ENCODE measurements around the gene CRIP1.

The CRIP1 gene

DNA sequence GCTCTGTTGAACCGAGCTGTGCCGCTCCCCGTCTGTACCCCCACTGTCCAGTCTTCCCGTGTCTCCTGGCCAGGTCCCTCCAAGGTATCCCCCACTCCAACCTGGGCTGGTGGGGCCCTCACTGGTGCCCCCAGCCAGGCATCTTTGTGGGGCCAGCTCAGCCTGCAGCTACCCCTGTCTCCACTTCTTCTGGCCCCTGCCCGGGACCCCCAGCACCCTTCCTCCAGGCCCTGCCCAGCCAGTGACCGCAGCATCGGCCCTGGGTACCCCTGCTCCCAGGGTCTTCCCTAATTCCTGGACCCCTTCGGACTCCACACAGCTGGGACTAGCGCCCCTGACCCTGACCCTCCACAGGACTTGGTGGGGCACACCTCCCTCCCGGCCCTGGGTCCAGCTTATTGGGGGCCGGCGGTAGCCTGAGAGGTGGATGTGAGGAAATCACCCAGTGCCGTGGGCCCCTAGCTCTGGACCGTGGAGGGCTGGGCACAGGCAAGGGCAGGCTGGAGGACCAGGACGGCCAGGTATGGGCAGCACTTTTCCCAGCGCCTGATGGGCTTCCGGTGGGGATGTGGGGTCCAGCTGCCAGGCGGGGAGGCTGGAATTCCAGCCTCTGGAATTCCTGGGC lies 4.1 kb upstream of the CRIP1 start:
- DNase-seq, result no peak

DNA sequence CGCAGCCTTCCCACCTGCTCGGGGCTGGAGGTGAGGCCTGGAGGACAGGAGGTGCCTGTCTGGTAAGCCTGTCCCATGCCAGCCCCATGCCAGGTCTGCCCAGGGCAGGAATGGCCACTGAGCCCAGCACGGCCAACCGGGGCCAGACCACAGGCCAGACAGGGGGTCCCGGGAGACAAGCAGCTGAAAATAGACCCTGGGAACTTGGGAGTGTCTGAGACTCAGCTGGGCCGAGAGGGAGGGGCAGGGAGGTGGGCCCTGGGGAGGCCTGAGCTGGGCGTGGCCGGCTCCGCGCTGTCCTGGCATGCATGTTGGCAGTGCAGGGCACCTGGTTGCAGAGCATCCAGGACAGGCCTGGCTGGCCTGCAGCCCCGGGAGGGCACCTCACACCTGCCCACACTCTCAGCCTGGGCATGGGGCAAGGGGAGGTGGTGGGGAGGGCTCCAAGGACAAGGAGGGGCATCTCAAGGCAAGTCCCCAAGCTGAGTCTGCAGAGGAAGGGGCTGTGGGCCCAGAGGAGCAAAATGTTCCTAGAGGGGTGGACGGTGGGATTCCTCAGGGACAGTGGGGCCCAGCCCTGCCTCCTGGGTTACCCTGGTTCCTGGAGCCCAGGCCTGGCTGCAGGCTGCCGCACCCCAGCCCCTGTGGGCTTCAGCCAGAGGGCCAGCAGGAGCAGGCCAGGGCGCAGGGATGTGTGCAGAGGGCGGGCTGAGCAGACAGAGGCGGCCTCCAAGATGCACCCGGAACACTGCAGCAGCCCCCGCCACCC lies 3.2 kb upstream of the CRIP1 start:
- no peak for DNase-seq

DNA sequence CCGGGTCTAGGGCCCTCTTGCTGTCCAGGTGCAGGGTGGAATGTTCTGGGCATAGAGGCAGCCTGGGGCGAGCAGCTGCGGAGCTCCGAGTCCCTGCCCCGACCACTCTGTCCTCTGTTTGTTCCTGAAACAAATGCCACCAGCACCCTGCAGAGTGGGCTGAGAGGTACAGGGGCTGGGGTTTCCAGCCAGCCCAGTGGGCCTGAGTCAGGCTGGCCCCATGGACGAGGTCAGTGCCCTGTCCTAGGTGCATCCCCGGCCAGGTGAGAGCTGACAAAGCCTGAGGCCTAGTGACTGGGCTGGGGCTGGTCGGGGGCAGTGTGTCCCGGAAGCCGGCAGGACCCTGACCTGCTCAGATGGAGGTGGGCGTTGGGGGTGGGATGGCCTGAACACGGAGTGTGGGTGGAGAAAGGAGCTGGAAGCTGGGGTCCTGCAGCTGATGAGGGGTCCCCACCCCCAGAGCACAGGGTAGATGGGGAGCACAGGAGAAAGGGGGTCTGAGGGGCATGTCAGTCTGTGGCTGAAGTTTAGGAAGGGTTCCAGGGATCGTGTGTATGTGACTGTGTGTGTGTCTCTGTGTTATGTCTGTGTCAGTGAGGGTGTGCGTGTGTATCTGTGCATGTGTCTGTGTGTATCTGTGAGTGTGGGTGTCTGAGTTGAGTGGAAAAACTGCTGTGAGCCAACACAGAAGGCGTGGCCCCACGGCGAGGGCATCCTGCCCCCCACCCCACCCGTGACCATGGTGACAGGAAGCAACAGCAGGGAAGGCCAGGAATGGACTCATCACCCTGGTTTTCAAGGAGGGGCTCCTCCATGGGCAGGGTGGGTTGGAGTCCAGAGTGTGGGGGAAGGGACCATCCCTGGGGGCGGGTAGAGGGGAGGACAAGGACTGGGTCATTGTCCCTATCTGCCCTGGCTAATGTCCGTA lies 2.4 kb upstream of the CRIP1 start:
- peak; percentile 37 for DNase-seq

DNA sequence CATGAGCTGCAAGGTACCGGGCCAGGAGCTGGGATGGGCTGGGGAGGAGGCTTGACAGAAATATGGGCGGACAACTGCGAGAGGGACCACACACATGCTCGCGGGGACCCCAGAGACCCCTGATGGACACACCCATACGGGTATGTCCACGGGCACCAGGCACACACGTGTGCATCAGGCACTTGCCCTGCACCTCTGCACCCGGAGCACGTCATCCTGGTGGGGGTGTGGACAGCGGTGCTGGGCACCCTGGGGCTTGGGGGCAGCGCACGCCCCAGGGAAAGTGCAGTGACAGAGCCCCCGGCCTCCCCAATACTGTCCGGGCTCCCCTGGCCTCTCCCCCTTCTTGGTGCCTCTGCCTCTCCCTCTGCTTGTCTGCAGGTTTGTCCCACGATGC lies 1.7 kb upstream of the CRIP1 start:
- DNase-seq, result no peak

DNA sequence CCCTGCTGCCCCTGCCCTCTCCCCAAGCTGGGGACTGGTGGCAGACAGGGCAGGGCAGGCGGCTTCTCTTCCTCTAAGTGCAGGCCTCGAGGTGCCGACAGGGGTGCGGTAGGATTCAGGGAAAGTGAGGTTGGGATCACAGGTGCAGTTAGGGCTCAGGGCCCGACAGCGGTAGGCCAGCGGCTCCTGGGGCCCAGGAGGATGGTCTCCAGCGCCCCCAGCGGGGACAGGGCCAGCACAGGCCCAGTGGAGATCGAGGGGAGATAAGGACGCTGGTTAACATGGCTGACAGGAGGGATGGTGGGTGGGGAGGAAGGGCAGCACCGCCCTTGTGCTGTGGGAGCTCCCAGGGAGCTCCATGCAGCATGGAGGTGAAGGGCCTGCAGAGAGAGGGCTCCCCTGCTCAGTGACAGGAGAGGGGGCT lies 935 bp upstream of the CRIP1 start:
- DNase-seq, result peak; percentile 42

DNA sequence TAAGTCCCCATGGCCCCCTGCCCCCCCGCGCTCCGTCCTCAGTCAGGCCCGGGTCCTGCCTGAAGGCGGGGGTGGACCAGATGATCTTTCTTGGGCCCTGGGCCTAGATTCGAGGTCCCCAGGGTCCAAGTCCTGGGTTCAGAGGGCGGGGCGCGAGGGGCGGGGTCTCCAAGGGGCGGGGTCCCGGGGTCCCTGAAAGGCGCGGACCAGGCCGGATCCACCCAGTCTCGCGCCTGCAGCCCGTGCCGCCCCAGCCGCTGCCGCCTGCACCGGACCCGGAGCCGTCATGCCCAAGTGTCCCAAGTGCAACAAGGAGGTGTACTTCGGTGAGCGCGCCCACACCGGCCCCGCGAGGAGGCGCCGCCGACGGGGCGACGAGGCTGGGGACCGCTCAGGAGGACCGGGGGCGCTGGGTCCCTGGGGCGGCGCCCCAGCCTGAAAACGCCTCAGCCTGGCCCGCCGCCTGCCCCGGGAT lies 325 bp downstream of the CRIP1 start:
- peak; percentile 49 for DNase-seq

DNA sequence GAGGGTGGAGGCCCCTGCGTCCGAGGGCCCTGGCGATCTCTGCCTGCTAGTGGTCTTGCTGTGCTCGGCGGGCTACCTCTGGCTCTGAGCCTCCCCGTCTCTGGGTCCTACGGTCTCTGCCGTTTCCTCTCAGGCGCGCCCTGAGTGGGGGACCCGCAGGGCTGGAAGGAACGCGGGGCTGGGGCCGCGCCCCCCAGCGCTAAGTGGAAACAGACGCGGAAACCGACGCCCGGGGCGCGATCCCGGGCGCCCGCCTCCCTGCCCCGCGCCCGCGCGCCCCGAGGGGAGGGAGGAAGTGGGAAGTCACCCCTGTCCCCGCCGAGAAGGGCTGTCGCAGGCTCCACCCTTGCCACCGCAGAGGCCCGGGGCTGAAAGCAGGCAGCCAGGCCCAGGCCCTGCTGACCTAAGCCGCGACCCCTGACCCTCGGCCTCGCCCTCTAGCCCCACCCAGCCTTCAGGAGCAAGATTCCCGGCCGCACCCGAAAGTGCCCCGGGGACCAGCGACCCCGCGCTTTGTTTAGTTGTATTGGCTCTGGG lies 831 bp downstream of the CRIP1 start:
- DNase-seq, result peak; percentile 61

DNA sequence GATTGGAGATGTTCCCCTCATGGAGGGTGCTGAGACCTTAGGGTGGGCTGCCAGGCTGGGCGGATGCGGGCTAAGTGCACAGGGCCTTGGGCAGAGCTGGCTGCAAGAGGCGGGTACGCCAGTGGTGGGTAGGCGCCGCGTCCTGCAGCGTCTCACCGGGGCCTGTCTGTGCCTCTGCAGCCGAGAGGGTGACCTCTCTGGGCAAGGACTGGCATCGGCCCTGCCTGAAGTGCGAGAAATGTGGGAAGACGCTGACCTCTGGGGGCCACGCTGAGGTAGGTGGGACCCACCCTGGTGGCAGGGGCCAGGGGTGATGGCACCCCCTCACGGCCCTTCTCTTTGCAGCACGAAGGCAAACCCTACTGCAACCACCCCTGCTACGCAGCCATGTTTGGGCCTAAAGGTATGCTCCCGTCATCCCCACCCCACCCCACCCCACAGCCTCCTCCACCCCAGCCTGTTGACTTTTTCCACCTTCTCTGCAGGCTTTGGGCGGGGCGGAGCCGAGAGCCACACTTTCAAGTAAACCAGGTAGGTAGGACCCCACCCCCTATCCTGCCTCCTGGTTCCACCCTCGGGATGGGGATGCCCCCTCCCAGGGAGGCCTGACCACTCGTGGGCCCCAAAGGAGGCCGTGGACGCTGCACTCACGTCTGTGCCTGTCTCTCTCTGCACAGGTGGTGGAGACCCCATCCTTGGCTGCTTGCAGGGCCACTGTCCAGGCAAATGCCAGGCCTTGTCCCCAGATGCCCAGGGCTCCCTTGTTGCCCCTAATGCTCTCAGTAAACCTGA lies 1.5 kb downstream of the CRIP1 start:
- DNase-seq, result no peak

DNA sequence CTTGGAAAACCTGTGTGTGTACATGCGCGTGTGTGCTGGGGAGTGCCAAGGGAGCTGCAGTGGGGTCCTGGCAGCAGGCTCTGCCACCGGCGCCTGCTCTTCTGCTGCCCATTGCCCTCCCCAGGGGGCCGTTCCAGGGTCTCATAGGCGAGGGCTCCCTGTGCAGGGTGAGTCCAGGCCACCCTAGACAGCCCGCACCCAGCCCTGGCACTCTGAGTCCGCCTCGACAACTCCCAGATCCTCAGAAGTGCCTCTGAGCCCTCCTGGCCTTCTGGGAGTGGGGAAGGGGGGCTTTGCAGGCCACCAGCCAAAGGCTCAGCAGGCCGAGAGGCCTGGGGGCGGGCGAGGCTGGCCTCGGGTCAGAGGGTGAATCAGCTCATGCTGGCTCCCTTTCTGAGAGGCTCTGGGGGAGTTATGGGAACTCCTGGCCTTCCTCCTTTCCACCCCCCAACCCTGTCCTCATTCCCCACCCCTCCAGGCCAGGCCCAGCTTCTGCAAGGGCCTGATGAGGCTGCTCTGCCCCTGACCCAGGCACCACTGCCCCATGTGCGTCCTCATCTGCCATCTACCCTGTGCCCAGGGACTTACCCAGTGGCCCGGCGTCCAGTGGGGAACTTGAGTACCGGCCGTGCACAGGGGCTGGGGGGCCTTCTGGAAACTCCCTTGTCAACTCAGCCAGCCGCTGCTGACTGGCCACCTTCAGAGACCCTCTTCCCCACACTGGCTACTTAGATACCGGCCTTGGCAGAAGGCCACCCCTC lies 2.3 kb downstream of the CRIP1 start:
- no peak for DNase-seq

DNA sequence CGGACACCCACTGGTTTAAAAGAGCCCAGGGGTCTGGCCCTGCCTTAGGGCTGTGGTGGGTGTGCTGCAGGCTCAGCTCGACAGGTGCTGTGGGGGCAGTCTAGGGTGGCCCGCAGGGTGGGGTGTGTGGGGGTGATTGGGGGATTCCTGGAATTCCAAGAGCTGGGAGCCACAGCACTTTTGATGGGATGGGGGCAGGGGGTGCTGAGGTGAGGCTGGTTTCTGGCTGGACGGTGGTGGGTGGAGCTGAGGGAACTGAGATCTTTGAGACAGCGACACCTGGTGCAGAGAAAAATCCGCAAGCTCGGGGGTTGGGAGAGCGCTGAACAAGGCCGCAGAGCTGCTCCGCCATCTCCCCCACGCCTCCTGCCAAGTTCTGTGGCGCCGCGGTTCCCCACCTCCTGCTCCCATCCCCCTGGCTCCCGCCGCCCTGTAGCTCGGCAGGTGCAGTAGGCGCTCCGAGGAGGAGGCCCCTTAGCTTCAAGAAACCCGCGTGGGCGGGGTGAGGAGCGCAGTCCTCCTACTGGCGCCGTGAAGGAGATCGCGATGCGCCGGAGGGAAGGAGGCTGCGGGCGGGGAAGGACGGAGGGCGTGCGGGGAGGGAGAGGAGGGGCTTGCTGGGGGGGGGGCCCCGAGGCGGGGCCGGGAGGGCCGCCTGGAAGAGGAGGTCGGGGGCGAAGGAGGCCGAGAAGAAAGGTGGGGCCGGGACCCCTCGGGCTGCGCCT lies 3.0 kb downstream of the CRIP1 start:
- peak; percentile 83 for DNase-seq

DNA sequence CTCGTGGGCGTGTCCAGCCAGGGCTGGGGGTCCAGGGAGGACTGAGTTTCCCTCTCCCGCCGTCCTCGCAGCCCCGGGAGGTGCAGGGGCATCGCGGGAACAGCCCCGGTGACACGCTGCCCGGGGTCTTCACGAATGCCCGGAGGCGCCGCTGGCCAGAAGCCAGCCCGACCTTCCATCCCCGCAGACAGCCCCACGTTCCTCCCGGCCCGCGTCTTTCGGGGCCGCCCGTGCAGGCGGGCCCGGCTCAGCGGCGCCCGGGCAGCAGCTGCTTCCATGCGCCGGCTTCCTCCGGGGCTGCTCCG lies 3.5 kb downstream of the CRIP1 start:
- DNase-seq, result no peak

DNA sequence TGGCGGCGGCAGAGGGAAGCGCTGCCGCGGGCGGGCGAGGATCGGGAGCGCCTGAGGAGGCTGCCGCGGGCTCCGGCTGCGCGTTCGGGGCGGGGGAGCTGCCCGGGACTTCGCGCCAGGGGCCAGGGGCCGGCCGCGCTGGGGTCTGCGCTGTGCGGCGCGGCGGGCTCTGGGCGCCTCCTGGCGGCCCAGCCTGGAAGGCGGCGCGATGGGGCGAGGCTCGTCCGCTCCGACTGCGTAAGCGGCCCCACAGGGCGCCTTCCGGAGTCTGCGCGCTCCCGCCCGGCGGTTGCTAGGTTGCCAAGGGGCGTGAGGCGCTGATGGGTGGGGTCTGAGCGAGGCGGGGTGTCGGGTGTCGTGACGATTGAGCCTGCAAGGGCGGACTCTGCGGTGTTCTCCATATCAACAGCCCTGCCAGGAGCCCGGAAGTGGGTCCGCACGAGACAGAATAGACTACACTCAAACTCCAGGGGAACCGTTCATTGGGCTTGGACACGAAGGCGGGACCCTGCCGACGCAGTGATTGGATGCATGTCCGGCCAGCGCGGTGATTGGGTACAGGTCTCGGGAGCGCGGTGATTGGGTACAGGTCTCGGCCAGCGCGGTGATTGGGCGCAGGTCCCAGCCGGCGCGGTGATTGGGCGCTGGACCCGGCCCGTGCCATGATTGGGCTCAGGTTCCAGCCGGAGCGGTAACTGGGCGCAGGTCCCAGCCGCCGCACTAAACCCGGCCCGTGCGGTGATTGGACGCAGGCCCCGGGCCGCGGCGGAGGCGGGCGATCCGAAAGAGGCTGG lies 4.1 kb downstream of the CRIP1 start, which contains the start of gene TEDC1:
Gene TEDC1 (plus strand): TSS at position 675 of the 794 bp plus-strand sequence. CDS start 130 bp downstream, outside the sequence.
- peak; percentile 98 for DNase-seq

DNA sequence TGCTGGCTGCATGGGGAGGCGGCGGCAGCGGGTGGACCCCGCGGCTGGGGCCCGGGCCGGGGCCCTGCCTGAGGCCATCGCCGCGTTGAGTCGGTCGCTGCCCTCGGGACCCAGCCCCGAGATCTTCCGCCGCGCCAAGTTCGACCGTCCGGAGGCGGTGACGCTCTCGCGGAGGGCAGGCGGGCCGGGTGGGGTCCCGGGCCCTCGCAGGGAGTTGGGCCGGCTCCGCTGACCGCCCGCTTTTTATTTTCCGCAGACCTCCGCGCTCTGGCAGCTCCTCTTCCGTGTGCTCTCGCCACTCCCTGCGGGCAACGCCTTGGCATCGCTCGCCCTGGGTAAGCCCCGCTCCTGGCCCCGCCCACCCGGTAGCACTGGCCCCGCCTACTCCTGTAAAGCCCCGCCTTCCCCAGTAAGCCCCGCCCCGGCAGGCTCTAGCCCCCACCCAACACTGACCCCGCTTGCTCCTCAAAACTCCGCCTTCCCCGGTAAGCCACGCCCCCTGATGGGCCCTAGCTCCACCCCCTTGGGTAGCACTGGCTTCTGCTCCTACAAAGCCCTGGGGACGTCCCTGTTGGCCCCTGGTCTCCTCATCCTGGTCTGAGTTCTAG lies 4.8 kb downstream of the CRIP1 start:
- peak; percentile 84 for DNase-seq

DNA sequence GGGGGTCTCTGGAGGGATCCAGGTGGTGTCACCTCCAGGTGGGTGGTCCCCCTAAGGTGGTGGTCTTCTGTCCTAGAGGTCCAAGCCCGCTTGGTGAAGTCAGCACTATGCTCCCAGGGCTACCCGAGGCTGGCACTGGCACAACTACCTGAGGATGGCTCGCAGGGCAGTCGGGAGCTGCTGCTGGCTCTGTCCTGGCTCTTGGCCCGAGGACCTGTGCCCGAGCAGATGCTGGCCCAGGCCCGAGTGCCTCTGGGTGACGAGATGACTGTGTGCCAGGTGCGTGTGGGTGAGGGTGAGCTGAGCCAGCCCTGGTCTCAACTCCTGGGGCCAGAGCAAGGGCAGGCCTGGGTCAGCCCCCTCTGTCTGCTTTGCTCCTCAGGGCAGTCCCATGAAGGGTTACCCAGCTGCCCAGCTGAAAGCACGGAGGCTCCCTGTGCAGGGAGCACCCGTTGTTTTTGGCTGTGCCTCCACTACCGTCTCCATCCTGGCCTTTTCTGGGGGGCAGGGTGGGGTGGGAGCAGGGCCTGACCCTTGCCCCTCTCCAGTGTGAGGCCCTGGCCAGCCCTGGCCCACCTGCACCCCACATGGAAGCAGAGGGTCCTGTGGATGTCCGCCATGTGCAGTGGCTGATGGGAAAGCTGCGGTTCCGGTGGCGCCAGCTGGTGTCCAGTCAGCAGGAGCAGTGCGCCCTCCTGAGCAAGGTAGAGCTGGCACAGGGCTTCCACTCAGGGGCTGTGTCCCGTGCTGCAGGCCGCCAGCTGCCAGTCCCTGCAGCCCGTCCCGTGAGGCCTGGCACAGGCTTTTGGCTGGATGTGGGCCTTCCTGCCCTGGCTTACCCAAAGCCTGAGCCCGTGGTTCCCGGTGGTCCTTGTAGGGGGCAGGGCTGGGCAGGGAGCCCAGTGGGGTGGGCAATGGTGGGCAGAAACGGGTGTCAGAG lies 5.6 kb downstream of the CRIP1 start:
- DNase-seq, result no peak

DNA sequence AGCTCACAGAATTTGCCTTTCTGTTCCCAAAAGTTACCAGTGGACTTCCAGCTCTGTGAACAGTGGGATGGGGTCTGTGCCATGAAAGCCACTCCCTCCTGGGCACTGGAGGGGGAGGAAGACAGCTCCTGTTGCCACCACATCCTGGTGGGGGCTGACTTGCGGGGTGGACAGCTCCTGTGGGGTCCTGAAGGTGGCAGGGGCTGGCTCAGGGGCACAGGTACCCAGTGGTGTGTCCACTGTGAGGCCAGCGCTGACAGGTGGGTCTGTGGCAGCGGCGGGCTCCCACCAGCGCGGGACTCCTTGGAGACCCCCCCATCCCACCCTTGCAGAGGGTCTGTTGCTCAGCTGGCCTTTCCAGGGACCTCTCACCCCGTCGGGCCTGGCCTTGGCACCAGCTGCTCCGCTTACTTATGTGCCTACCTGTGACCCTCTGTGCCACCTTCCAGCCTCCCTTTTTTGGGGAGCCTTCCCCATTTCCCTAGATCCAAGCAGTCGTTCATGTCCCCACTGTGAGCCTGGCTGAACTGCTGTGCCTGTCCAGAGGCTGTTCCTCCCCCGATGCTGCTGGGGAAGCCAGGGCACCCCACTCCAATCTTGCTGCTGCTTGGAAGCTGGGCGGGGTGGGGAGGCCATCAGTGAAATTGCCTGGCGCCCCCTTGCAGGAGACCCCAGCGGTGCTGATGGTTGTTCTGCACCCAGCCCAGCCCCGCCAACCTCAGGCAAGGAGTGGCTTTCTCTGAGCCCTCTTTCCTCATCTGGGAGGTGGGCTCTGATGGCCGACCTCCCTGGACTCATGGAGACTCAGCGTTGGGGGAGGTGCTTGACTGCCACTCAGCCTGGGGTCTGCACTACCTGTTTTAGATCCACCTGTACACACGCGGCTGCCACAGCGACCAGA lies 6.5 kb downstream of the CRIP1 start:
- DNase-seq, result no peak

DNA sequence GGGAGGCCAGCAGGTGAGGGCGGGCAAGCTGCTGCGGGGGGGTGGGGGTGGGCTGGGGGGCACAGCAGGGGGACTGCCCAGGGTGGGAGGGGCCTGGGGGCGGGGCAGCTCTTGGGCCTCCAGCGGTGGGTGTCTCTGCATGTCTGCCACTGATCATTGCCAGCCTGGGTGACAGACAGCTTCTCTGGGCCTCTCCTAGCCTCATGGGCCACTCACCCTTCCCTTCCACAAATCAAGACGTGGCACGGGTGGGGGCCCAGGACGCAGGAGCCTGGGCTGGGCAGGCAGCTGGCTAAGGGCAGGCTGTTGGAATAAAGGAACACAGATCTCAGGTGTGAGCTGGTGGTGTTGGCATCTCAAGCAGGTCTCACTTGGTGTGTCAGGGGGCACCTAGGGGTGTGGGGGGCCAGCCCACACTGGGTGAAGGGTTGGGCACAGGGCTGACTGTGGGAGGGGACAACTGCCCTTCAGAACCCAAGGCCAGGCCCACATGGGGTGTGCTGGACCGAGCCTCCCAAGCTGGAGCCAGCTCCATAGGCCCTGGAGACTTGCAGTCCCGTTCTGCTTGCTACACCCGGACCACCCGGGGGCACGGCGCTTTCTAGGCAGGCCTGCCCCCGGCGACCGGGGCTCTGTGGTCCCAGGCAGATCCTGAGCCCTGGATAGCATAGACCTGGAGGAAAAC lies 7.4 kb downstream of the CRIP1 start:
- DNase-seq, result no peak

DNA sequence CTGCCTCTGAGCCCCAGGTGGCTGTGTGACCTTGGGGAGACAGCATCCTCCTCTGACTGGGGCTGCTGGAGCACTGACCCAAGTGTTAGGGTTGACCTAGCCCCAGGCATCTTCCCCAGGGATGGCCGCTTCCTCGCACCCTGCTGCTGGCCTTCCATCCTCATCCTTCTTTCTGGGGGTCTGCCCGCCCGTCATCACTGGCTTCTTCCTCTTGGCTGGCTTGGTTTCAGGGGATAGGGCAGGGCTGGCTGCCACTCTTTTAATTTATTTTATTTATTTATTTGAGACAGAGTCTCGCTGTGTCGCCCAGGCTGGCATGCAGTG lies 7.9 kb downstream of the CRIP1 start:
- DNase-seq, result no peak

Measured in stimulated activated CD4-positive, alpha-beta T cell treated with anti-CD3 and anti-CD28 coated beads, Interleukin-4, amount 100 ng/mL, for 1 hour (primary cell).